WTC11 (cell line): ENCODE results near the gene NFS1. TPM values are rescaled to one million over a fixed set of nuclear protein-coding genes. Genes with fewer than 3 reads are reported as not detected.
"Not testable (repeated sequence)": the region's sequence is repeated elsewhere in the genome, so short reads cannot be mapped to it uniquely, and the experiment has no call there.

Experiments used
- ATAC-seq: fragments of 200-7000 bp; cut with Tn5 transposase; 2 replicates; pipeline ENCODE4 v1.10.0; 2021; ENCODE audit warnings: mild to moderate bottlenecking, moderate library complexity
- CTCF ChIA-PET: fragments of 300-600 bp; sonication (Branson Sonifier 250); formaldehyde crosslinking; loops from one replicate; lab custom pipeline; 2021; ENCODE audit warnings: antibody characterized with exemption; lab: Charles Lee
- POLR2A ChIA-PET: fragments of 350-600 bp; sonication (Branson Sonifier 250); formaldehyde crosslinking; loops from one replicate; lab custom pipeline; 2021; ENCODE audit warnings: antibody characterized with exemption; lab: Charles Lee
- DNase-seq: peaks from one replicate; pipeline ENCODE4 v3.0.0; 2021; ENCODE audit warnings: low spot score
- H3K27ac Mint-ChIP-seq: 2 replicates; pipeline ENCODE4 v1.8.0; 2021; ENCODE audit warnings: mixed read lengths
- H3K27me3 Mint-ChIP-seq: 2 replicates; pipeline ENCODE4 v1.8.0; 2021; ENCODE audit warnings: low read depth, mild to moderate bottlenecking, moderate library complexity, mixed read lengths
- H3K36me3 Mint-ChIP-seq: 2 replicates; pipeline ENCODE4 v1.8.0; 2021; ENCODE audit warnings: mixed read lengths
- H3K4me1 Mint-ChIP-seq: 2 replicates; pipeline ENCODE4 v1.8.0; 2022; ENCODE audit warnings: mixed read lengths
- H3K4me3 Mint-ChIP-seq: 2 replicates; pipeline ENCODE4 v1.8.0; 2021; ENCODE audit warnings: mild to moderate bottlenecking, moderate library complexity, mixed read lengths
- H3K9me3 Mint-ChIP-seq: 2 replicates; pipeline ENCODE4 v1.8.0; 2021; ENCODE audit warnings: mixed read lengths
- AFF4 ChIP-seq: sonication (generic); formaldehyde crosslinking; IDR thresholded peaks from 2 replicates; pipeline ENCODE4 v1.8.1; 2023; ENCODE audit warnings: mild to moderate bottlenecking, missing genetic modification reagents, borderline replicate concordance
- ATF1 ChIP-seq: sonication (generic); formaldehyde crosslinking; IDR thresholded peaks from 2 replicates; pipeline ENCODE4 v1.8.1; 2023; ENCODE audit warnings: mild to moderate bottlenecking, moderate library complexity, missing genetic modification reagents
- ATF6 ChIP-seq: sonication (generic); formaldehyde crosslinking; IDR thresholded peaks from 2 replicates; pipeline ENCODE4 v1.8.1; 2023; ENCODE audit warnings: mild to moderate bottlenecking, missing genetic modification reagents
- CBFB ChIP-seq: sonication (generic); formaldehyde crosslinking; IDR thresholded peaks from 2 replicates; pipeline ENCODE4 v1.8.1; 2022; ENCODE audit warnings: mild to moderate bottlenecking, low read depth, missing genetic modification reagents
- CREB1 ChIP-seq: sonication (generic); formaldehyde crosslinking; IDR thresholded peaks from 2 replicates; pipeline ENCODE4 v1.8.0; 2023; ENCODE audit warnings: mild to moderate bottlenecking, missing genetic modification reagents
- E2F4 ChIP-seq: sonication (generic); formaldehyde crosslinking; IDR thresholded peaks from 2 replicates; pipeline ENCODE4 v1.8.1; 2022; ENCODE audit warnings: low read depth, mild to moderate bottlenecking, moderate library complexity, missing genetic modification reagents, borderline replicate concordance
- ESRRA ChIP-seq: sonication (generic); formaldehyde crosslinking; IDR thresholded peaks from 2 replicates; pipeline ENCODE4 v1.8.1; 2022; ENCODE audit warnings: mild to moderate bottlenecking, missing genetic modification reagents, borderline replicate concordance
- MXD4 ChIP-seq: fragments of 250-450 bp; sonication (Bioruptor Pico); IDR thresholded peaks from 2 replicates; pipeline ENCODE4 v1.8.0; 2021; ENCODE audit warnings: mild to moderate bottlenecking, moderate library complexity, borderline replicate concordance
- NFE2L1 ChIP-seq: sonication (generic); formaldehyde crosslinking; IDR thresholded peaks from 2 replicates; pipeline ENCODE4 v1.8.1; 2023; ENCODE audit warnings: missing genetic modification reagents
- RORB ChIP-seq: fragments of 250-450 bp; sonication (Bioruptor Pico); IDR thresholded peaks from 2 replicates; pipeline ENCODE4 v1.9.0; 2021; ENCODE audit warnings: mild to moderate bottlenecking
- TCF7 ChIP-seq: sonication (generic); formaldehyde crosslinking; IDR thresholded peaks from 2 replicates; pipeline ENCODE4 v1.8.0; 2022; ENCODE audit warnings: mild to moderate bottlenecking, low read depth, missing genetic modification reagents, moderate library complexity
- ZBTB43 ChIP-seq: sonication (generic); formaldehyde crosslinking; IDR thresholded peaks from 2 replicates; pipeline ENCODE4 v1.8.1; 2023; ENCODE audit warnings: mild to moderate bottlenecking, missing genetic modification reagents
- ZNF138 ChIP-seq: sonication (generic); formaldehyde crosslinking; conservative IDR thresholded peaks from 2 replicates; pipeline ENCODE4 v1.8.1; 2022; ENCODE audit warnings: mild to moderate bottlenecking, moderate library complexity, missing genetic modification reagents
- total RNA-seq: library from RNA; stranded (reverse); gene quantifications from 3 replicates; pipeline ENCODE4 v1.2.3, GENCODE V29; 2021
- TF ChIP-seq, protein P1 (sequence below): sonication (generic); formaldehyde crosslinking; IDR thresholded peaks from 2 replicates; pipeline ENCODE4 v1.8.0; 2022; ENCODE audit warnings: mild to moderate bottlenecking, missing genetic modification reagents
- TF ChIP-seq, protein P2 (sequence below): fragments of 250-450 bp; sonication (Bioruptor Pico); IDR thresholded peaks from 2 replicates; pipeline ENCODE4 v1.9.0; 2021; ENCODE audit warnings: mild to moderate bottlenecking
- TF ChIP-seq, protein P3 (sequence below): sonication (generic); formaldehyde crosslinking; IDR thresholded peaks from 2 replicates; pipeline ENCODE4 v1.8.0; 2023; ENCODE audit warnings: mild to moderate bottlenecking, missing genetic modification reagents
- TF ChIP-seq, protein P4 (sequence below): fragments of 250-450 bp; sonication (Bioruptor Pico); IDR thresholded peaks from 2 replicates; pipeline ENCODE4 v2.1.2; 2022; ENCODE audit warnings: mild to moderate bottlenecking, moderate library complexity

The NFS1 gene
- total RNA-seq, 1 experiment from 2014 or later = 36.1 TPM

DNA sequence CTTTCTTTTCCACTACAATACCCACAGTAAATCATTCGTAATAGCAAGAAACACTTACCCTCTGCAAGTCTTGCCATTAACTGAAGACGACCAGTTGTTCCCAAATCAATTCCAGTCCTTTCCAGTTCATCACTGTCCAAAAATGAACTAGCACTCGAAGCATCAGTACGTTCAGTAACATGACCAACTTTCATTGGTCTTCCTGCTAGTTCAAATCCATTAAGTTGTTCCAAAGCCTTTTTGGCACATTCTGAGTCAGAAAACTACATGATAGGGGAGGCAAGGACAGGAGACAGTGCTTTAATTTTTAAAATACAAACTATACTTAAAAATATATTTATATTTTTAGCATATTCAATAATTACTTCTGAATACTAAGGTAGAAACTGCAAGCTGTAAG, 15.0 kb upstream of the NFS1 start (continued):
- TF ChIP-seq ZBTB43 (CRISPR knock-in tag) (no peak), RORB (CRISPR knock-in tag) (no peak), CREB1 (no peak), E2F4 (CRISPR knock-in tag) (no peak), ATF6 (CRISPR knock-in tag) (no peak), ESRRA (CRISPR knock-in tag) (no peak), AFF4 (CRISPR knock-in tag) (no peak), TCF7 (CRISPR knock-in tag) (no peak)
- TF ChIP-seq, protein P1, sequence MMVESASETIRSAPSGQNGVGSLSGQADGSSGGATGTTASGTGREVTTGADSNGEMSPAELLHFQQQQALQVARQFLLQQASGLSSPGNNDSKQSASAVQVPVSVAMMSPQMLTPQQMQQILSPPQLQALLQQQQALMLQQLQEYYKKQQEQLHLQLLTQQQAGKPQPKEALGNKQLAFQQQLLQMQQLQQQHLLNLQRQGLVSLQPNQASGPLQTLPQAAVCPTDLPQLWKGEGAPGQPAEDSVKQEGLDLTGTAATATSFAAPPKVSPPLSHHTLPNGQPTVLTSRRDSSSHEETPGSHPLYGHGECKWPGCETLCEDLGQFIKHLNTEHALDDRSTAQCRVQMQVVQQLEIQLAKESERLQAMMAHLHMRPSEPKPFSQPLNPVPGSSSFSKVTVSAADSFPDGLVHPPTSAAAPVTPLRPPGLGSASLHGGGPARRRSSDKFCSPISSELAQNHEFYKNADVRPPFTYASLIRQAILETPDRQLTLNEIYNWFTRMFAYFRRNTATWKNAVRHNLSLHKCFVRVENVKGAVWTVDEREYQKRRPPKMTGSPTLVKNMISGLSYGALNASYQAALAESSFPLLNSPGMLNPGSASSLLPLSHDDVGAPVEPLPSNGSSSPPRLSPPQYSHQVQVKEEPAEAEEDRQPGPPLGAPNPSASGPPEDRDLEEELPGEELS (CRISPR knock-in tag) = no peak
- TF ChIP-seq, protein P2, sequence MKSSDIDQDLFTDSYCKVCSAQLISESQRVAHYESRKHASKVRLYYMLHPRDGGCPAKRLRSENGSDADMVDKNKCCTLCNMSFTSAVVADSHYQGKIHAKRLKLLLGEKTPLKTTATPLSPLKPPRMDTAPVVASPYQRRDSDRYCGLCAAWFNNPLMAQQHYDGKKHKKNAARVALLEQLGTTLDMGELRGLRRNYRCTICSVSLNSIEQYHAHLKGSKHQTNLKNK (CRISPR knock-in tag) = no peak

GRCh38 chr20:35713120-35713519, 14.0 kb upstream of the NFS1 start:
- H3K4me3 Mint-ChIP-seq, H3K27ac Mint-ChIP-seq, H3K4me1 Mint-ChIP-seq, DNase-seq, CTCF ChIA-PET, H3K9me3 Mint-ChIP-seq, H3K27me3 Mint-ChIP-seq, ATAC-seq: not testable (repeated sequence)
- peaks cover 87% of the 10 kb centered on the region for H3K36me3 Mint-ChIP-seq
- POLR2A ChIA-PET = interaction anchor here (0.6 kb wide), 2 partner anchors 19 to 176 kb away, joined by 5 to 7 read pairs; no protein-coding TSS in a partner anchor

DNA sequence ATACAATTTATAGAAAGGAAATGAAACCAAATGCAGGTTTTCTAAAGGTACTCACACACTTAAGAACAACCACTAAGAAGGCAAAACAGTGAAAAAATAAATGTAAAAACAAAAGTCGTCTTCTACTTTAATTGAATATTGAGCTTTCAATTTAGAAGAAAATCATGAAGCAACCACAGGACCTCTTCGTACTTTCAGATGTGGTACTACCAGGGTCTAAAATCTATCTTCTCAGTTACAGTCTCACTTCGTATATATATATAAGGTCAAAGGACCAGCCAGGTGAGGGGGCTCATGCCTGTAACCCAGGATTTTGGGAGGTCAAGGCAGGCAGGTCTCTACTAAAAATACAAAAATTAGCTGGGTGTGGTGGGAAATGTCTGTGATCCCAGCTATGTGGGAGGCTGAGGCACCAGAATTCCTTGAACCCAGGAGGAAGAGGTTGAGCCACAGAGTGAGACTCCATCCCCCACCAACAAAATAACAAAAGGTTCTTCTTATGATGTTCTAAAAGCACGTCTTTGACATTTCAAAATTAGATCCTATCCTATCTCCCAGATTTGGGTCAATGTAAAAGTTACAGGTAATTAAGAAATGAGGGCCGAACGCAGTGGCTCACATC, 12.5 kb upstream of the NFS1 start:
- CTCF ChIA-PET = no interaction called here

More for the DNA sequence above, 12.5 kb upstream of the NFS1 start:
- TF ChIP-seq, protein P3, sequence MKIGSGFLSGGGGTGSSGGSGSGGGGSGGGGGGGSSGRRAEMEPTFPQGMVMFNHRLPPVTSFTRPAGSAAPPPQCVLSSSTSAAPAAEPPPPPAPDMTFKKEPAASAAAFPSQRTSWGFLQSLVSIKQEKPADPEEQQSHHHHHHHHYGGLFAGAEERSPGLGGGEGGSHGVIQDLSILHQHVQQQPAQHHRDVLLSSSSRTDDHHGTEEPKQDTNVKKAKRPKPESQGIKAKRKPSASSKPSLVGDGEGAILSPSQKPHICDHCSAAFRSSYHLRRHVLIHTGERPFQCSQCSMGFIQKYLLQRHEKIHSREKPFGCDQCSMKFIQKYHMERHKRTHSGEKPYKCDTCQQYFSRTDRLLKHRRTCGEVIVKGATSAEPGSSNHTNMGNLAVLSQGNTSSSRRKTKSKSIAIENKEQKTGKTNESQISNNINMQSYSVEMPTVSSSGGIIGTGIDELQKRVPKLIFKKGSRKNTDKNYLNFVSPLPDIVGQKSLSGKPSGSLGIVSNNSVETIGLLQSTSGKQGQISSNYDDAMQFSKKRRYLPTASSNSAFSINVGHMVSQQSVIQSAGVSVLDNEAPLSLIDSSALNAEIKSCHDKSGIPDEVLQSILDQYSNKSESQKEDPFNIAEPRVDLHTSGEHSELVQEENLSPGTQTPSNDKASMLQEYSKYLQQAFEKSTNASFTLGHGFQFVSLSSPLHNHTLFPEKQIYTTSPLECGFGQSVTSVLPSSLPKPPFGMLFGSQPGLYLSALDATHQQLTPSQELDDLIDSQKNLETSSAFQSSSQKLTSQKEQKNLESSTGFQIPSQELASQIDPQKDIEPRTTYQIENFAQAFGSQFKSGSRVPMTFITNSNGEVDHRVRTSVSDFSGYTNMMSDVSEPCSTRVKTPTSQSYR (CRISPR knock-in tag) = no peak
- TF ChIP-seq, protein P4, sequence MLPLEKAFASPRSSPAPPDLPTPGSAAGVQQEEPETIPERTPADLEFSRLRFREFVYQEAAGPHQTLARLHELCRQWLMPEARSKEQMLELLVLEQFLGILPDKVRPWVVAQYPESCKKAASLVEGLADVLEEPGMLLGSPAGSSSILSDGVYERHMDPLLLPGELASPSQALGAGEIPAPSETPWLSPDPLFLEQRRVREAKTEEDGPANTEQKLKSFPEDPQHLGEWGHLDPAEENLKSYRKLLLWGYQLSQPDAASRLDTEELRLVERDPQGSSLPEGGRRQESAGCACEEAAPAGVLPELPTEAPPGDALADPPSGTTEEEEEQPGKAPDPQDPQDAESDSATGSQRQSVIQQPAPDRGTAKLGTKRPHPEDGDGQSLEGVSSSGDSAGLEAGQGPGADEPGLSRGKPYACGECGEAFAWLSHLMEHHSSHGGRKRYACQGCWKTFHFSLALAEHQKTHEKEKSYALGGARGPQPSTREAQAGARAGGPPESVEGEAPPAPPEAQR (CRISPR knock-in tag) = no peak
- no peak for TF ChIP-seq ZNF138 (CRISPR knock-in tag)
- no peak for TF ChIP-seq MXD4
- TF ChIP-seq CBFB (CRISPR knock-in tag) = no peak
- no peak for TF ChIP-seq NFE2L1 (CRISPR knock-in tag)
- no peak for TF ChIP-seq ATF1 (CRISPR knock-in tag)
- no peaks in the 10 kb centered on the region for H3K9me3 Mint-ChIP-seq
- DNase-seq = no peak
- H3K4me3 Mint-ChIP-seq = no peak overlapping the region
- H3K27me3 Mint-ChIP-seq = no peaks in the 10 kb centered on the region
- no peak for ATAC-seq
- H3K4me1 Mint-ChIP-seq = no peaks in the 10 kb centered on the region
- H3K27ac Mint-ChIP-seq = peak overlapping the region; percentile 64; the same call in 1 of the 2 replicates
- POLR2A ChIA-PET = interaction anchor here (0.6 to 2.4 kb wide), 2 partner anchors 22 to 31 kb away, joined by 3 to 8 read pairs; partner anchors contain the start of gene RBM39
- peaks cover 83% of the 10 kb centered on the region for H3K36me3 Mint-ChIP-seq
